PFSK-1 (cell line): Measurements from ENCODE around the gene PRDM11.

Source experiments
- FOXP2 ChIP-seq: optimal IDR thresholded peaks from 2 replicates; pipeline ENCODE3; 2011; ENCODE audit warnings: borderline replicate concordance, control low read depth, inconsistent platforms; ENCODE audit not compliant: insufficient read depth; ENCODE audit errors: extremely low read length, extremely low read depth
- POLR2AphosphoS5 ChIP-seq: IDR thresholded peaks from 2 replicates; pipeline ENCODE4 v1.6.1; 2012; ENCODE audit warnings: low read depth, mild to moderate bottlenecking, control low read depth, low read length, moderate library complexity
- REST ChIP-seq, 2 experiments: IDR thresholded peaks; 2 replicates each; pipeline versions ENCODE4 v1.6.1 to v1.8.0; 2011 to 2012; ENCODE audit warnings: low read depth in 2 of 2, low read length in 2 of 2, control low read depth in 1 of 2, inconsistent platforms in 1 of 2, mild to moderate bottlenecking in 1 of 2, moderate library complexity in 1 of 2; ENCODE audit not compliant: insufficient read depth in 1 of 2
- SIN3A ChIP-seq: IDR thresholded peaks from 2 replicates; pipeline ENCODE4 v1.6.1; 2012; ENCODE audit warnings: mild to moderate bottlenecking, low read length, moderate library complexity, borderline replicate concordance; ENCODE audit not compliant: insufficient read depth
- TAF1 ChIP-seq: IDR thresholded peaks from 2 replicates; pipeline ENCODE4 v1.6.1; 2012; ENCODE audit warnings: low read length, control low read depth, borderline replicate concordance; ENCODE audit not compliant: insufficient read depth

GRCh38 chr11:45213316-45213665, 66.9 kb downstream of the PRDM11 start:
- TF ChIP-seq POLR2AphosphoS5: no peak
- TF ChIP-seq REST (IDR thresholded peaks at IDR 0.05; ENCODE audit: insufficient read depth in 1 of 2, low read depth in 2 of 2, low read length in 2 of 2): no peak
- no peak for TF ChIP-seq TAF1
- TF ChIP-seq SIN3A: no peak
- TF ChIP-seq FOXP2: no peak
